PC-9 (cell line): ENCODE data around the gene ZNF474. TPM values are rescaled to one million over a fixed set of nuclear protein-coding genes. Genes with fewer than 3 reads are reported as not detected.
A peak's percentile ranks its signal among the peaks of the same experiment; 100 is the strongest.

Experiments used
- BruUV-seq: library from RNA; stranded (reverse); fragments of 400-500 nt; replicated peaks from 2 replicates; lab custom pipeline; 2021; lab: Mats Ljungman, UMichigan
- CTCF ChIA-PET: fragments of 300-600 bp; sonication (Branson Sonifier 250); formaldehyde crosslinking; loops from one replicate; lab custom pipeline; 2022; ENCODE audit warnings: antibody characterized with exemption; lab: Charles Lee
- POLR2A ChIA-PET: fragments of 300-600 bp; sonication (Branson Sonifier 250); formaldehyde crosslinking; loops from one replicate; lab custom pipeline; 2022; ENCODE audit warnings: antibody characterized with exemption; ENCODE audit not compliant: unreplicated experiment; lab: Charles Lee
- DNase-seq, 2 experiments: peaks; one replicate each; pipeline versions ENCODE4 v3.0.0 to v3.0.0-alpha.2; 2015 to 2022; ENCODE audit warnings: mixed read lengths in 1 of 2
- H2AFZ ChIP-seq: fragments of 200-600 bp; sonication (generic); 2 replicates; pipeline ENCODE4 v1.8.1; 2017; ENCODE audit warnings: antibody characterized with exemption
- H3F3A ChIP-seq: fragments of 200-600 bp; sonication (generic); 2 replicates; pipeline ENCODE4 v1.8.1; 2017; ENCODE audit warnings: antibody characterized with exemption, mild to moderate bottlenecking, low read depth; ENCODE audit not compliant: insufficient read depth
- H3K27ac ChIP-seq: fragments of 200-600 bp; sonication (generic); 2 replicates; pipeline ENCODE4 v1.6.1; 2016; ENCODE audit warnings: mixed run types
- H3K27me3 ChIP-seq: fragments of 200-600 bp; sonication (generic); 2 replicates; pipeline ENCODE4 v1.6.1; 2016; ENCODE audit warnings: low read depth, mixed run types; ENCODE audit not compliant: insufficient read depth
- H3K36me3 ChIP-seq: fragments of 200-600 bp; sonication (generic); 2 replicates; pipeline ENCODE4 v1.6.1; 2016; ENCODE audit warnings: low read depth, mixed run types
- H3K4me1 ChIP-seq: fragments of 200-600 bp; sonication (generic); replicated peaks from 2 replicates; pipeline ENCODE4 v1.6.1; 2016; ENCODE audit warnings: mixed run types; ENCODE audit not compliant: insufficient read depth
- H3K4me2 ChIP-seq: fragments of 200-600 bp; sonication (generic); 2 replicates; pipeline ENCODE4 v1.6.1; 2017; ENCODE audit warnings: mixed run types
- H3K4me3 ChIP-seq: fragments of 200-600 bp; sonication (generic); 2 replicates; pipeline ENCODE4 v1.6.1; 2016; ENCODE audit warnings: mixed run types
- H3K79me2 ChIP-seq: fragments of 200-600 bp; sonication (generic); 2 replicates; pipeline ENCODE4 v1.6.1; 2017; ENCODE audit warnings: low read depth, mixed run types
- H3K9me2 ChIP-seq: fragments of 200-600 bp; sonication (generic); 2 replicates; pipeline ENCODE4 v1.8.1; 2017; ENCODE audit warnings: mild to moderate bottlenecking; ENCODE audit not compliant: insufficient read depth
- H3K9me3 ChIP-seq: fragments of 200-600 bp; sonication (generic); 2 replicates; pipeline ENCODE4 v1.8.1; 2016; ENCODE audit warnings: low read depth; ENCODE audit not compliant: insufficient read depth
- H4K20me1 ChIP-seq: fragments of 200-600 bp; sonication (generic); 2 replicates; pipeline ENCODE4 v1.8.1; 2017; ENCODE audit not compliant: insufficient read depth
- EZH2 ChIP-seq: fragments of 200-600 bp; sonication (generic); IDR thresholded peaks from 2 replicates; pipeline ENCODE4 v1.8.0; 2017; ENCODE audit warnings: antibody characterized with exemption, low read depth
- intact Hi-C: fragments of 100-400 bp; cut with micrococcal nuclease; formaldehyde crosslinking; loops from one replicate; pipeline ENCODE4 v1.10.0; 2022; ENCODE audit not compliant: unreplicated experiment
- total RNA-seq: library from RNA; stranded (reverse); gene quantifications from 2 replicates; pipeline ENCODE4 v1.2.3, GENCODE V29; 2021
- TF ChIP-seq, protein P1 (sequence below): fragments of 200-600 bp; sonication (generic); conservative IDR thresholded peaks from 2 replicates; pipeline ENCODE4 v1.6.1; 2017; ENCODE audit warnings: mixed run types, antibody characterized with exemption, mild to moderate bottlenecking, moderate library complexity

ZNF474 gene
- total RNA-seq, 1 experiment from 2014 or later: not detected

DNA sequence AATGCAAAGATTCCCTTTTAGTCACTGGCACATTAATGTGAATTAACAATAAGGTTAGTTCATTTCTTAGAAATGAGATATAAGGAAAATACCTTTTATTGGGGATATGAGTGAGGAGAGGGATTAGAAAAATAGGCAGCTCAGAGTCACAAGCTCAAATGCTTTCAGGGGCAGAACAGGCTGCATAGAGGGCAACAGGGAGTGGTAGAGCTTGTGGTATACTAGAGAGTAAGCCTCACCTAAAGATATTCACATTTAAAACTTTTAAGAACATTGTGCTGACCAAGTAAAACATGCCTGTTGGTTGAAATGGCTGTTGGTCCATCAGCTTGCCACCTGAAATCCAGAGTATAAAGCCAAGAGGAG lies 34.7 kb downstream of the ZNF474 start:
- H3K4me2 ChIP-seq: peak overlapping the region; percentile 62
- intact Hi-C loops: no loop called here
- ChIA-PET CTCF (interaction anchor here (0.5 kb wide), 1 partner anchor 1508 kb away, joined by 6 read pairs; no protein-coding TSS in a partner anchor), POLR2A (interaction anchor here (0.6 kb wide), 3 partner anchors 672 to 1812 kb away, joined by 4 to 5 read pairs (median 5); no protein-coding TSS in a partner anchor)
- no peak for TF ChIP-seq EZH2
- TF ChIP-seq, protein P1, sequence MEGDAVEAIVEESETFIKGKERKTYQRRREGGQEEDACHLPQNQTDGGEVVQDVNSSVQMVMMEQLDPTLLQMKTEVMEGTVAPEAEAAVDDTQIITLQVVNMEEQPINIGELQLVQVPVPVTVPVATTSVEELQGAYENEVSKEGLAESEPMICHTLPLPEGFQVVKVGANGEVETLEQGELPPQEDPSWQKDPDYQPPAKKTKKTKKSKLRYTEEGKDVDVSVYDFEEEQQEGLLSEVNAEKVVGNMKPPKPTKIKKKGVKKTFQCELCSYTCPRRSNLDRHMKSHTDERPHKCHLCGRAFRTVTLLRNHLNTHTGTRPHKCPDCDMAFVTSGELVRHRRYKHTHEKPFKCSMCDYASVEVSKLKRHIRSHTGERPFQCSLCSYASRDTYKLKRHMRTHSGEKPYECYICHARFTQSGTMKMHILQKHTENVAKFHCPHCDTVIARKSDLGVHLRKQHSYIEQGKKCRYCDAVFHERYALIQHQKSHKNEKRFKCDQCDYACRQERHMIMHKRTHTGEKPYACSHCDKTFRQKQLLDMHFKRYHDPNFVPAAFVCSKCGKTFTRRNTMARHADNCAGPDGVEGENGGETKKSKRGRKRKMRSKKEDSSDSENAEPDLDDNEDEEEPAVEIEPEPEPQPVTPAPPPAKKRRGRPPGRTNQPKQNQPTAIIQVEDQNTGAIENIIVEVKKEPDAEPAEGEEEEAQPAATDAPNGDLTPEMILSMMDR: no peak
- no peaks in the 10 kb centered on the region for H4K20me1 ChIP-seq
- H3K36me3 ChIP-seq: no peaks in the 10 kb centered on the region
- no TSS peak for BruUV-seq
- no peak overlapping the region for H3K4me3 ChIP-seq
- no peaks in the 10 kb centered on the region for H3K9me3 ChIP-seq
- H3K27me3 ChIP-seq: no peaks in the 10 kb centered on the region
- DNase-seq: no peak
- H3K9me2 ChIP-seq: no peaks in the 10 kb centered on the region
- no peak overlapping the region for H2AFZ ChIP-seq
- peaks cover 23% of the 10 kb centered on the region for H3K4me1 ChIP-seq
- peaks cover 13% of the 10 kb centered on the region; the same call in 1 of the 2 replicates for H3F3A ChIP-seq
- H3K27ac ChIP-seq: peak overlapping the region; percentile 80
- H3K79me2 ChIP-seq: no peaks in the 10 kb centered on the region

DNA sequence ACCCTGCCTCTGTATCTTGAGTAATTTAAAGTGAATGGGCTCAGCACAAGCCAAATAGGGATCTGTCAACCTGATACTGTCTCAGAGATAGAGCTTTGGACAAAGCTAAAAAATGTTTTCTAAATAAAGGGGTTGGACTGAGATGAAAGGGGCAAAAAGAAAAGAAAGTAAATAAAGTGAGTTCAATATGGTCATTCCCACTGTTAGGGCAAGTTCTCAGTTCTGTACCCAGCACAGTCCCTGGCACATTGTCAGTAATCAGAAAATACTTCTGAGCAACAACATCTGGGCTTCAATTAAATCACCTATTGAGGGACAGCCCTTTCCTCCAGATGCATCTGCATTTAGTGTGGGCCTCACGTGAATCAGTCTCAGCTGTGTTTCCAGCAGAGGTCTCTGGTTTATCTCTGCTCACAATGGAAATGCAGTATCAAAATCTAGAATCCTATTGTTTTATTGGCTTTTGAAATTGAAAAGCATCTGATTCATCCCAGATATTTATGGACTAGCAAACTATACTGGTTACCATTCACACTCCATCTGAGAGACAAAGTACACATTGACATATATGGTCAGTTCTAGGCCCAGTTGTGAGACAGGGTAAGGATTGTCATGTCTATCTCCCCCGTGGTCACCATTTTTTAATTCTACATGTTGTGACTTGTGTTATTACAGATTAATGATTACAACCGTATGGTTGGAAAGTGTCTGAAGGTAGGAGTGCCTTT lies 35.6 kb downstream of the ZNF474 start:
- Histone ChIP-seq H3K79me2 (no peaks in the 10 kb centered on the region), H3K9me3 (no peaks in the 10 kb centered on the region), H3K36me3 (no peaks in the 10 kb centered on the region), H2AFZ (no peak overlapping the region), H3K4me3 (no peak overlapping the region), H3K4me1 (peaks cover 23% of the 10 kb centered on the region), H3K27ac (no peak overlapping the region), H3F3A (peaks cover 13% of the 10 kb centered on the region; the same call in 1 of the 2 replicates), H3K27me3 (no peaks in the 10 kb centered on the region), H3K9me2 (no peaks in the 10 kb centered on the region), H4K20me1 (no peaks in the 10 kb centered on the region), H3K4me2 (no peak overlapping the region)
- no TSS peak for BruUV-seq
- ChIA-PET POLR2A (no interaction called here), CTCF (no interaction called here)
- DNase-seq: no peak
- TF ChIP-seq, protein P1: no peak
- no peak for TF ChIP-seq EZH2
- intact Hi-C loops: no loop called here

- Histone ChIP-seq H3K36me3 (no peaks in the 10 kb centered on the region), H3K4me2 (no peak overlapping the region), H3K4me3 (no peak overlapping the region), H3K4me1 (peaks cover 23% of the 10 kb centered on the region), H3K27ac (no peak overlapping the region), H3K27me3 (no peaks in the 10 kb centered on the region), H4K20me1 (no peaks in the 10 kb centered on the region), H3K9me2 (no peaks in the 10 kb centered on the region), H3K9me3 (no peaks in the 10 kb centered on the region), H3K79me2 (no peaks in the 10 kb centered on the region), H3F3A (peaks cover 13% of the 10 kb centered on the region; the same call in 1 of the 2 replicates), H2AFZ (no peak overlapping the region)
- CTCF ChIA-PET: no interaction called here
- POLR2A ChIA-PET: no interaction called here
- no TSS peak for BruUV-seq
- DNase-seq: no peak
- TF ChIP-seq, protein P1: no peak
- TF ChIP-seq EZH2: no peak
- intact Hi-C loops: no loop called here
Measured at GRCh38 chr5:122165559-122166078, 36.3 kb downstream of the ZNF474 start.
